B cell (primary cell): Measurements from ENCODE around the gene GAPT. TPM values are rescaled to one million over a fixed set of nuclear protein-coding genes. Genes with fewer than 3 reads are reported as not detected.

Experiments
- ATAC-seq: fragments of 200-7000 bp; cut with Tn5 transposase; one replicate; pipeline ENCODE4 v1.10.0; 2021; ENCODE audit warnings: low read depth, mild to moderate bottlenecking, moderate number of reproducible peaks, moderate library complexity
- CTCF ChIA-PET: fragments of 350-600 bp; sonication (Branson Sonifier 250); formaldehyde crosslinking; loops from one replicate; lab custom pipeline; 2021; ENCODE audit warnings: antibody characterized with exemption, inconsistent platforms; lab: Charles Lee
- POLR2A ChIA-PET: fragments of 350-600 bp; sonication (Branson Sonifier 250); formaldehyde crosslinking; loops from one replicate; lab custom pipeline; 2021; ENCODE audit warnings: antibody characterized with exemption; lab: Charles Lee
- DNase-seq: peaks from one replicate; pipeline ENCODE4 v3.0.0; 2013
- H2AFZ ChIP-seq: 2 replicates; pipeline ENCODE4 v1.6.1; 2012; ENCODE audit warnings: mild to moderate bottlenecking, low read depth, low read length; ENCODE audit not compliant: insufficient read depth, poor library complexity, severe bottlenecking
- H3K27ac ChIP-seq, 2 donors: 1 replicate in 1 of 2; 2 replicates in 1 of 2; pipeline ENCODE4 v1.5.1; 2012 to 2013; ENCODE audit warnings: low read length in 2 of 2, mild to moderate bottlenecking in 2 of 2, moderate library complexity in 1 of 2
- H3K27me3 ChIP-seq, 4 experiments: fragments of 200-600 bp in 1 of 4; sonication (generic) in 1 of 4; replicated peaks in 1 of 4; 1 replicate in 2 of 4; 2 replicates in 2 of 4; pipeline versions ENCODE4 v1.6.1 to v1.7.0; 2013 to 2016; ENCODE audit warnings: low read length in 3 of 4, mild to moderate bottlenecking in 2 of 4, mixed read lengths in 1 of 4, moderate library complexity in 1 of 4; ENCODE audit not compliant: insufficient read depth in 4 of 4, control insufficient read depth in 3 of 4; ENCODE audit errors: control extremely low read depth in 1 of 4
- H3K36me3 ChIP-seq, 2 experiments: replicated peaks in 1 of 2; 1 replicate in 1 of 2; 2 replicates in 1 of 2; pipeline versions ENCODE4 v1.6.1 to v1.7.1; 2013; ENCODE audit warnings: low read length in 1 of 2; ENCODE audit not compliant: insufficient read depth in 2 of 2, control insufficient read depth in 1 of 2; ENCODE audit errors: control extremely low read depth in 1 of 2, extremely low read depth in 1 of 2
- H3K4me1 ChIP-seq, 2 donors: fragments of 200-600 bp in 1 of 2; sonication (generic) in 1 of 2; 1 replicate in 1 of 2; 2 replicates in 1 of 2; pipeline versions ENCODE4 v1.5.1 to v1.6.1; 2013 to 2017; ENCODE audit warnings: low read length in 2 of 2; ENCODE audit not compliant: control insufficient read depth in 2 of 2, insufficient read depth in 2 of 2
- H3K4me2 ChIP-seq: replicated peaks from 2 replicates; pipeline ENCODE3; 2012; ENCODE audit warnings: mild to moderate bottlenecking, low read depth, low read length; ENCODE audit not compliant: poor library complexity, severe bottlenecking
- H3K4me3 ChIP-seq, 5 experiments: fragments of 200-600 bp in 1 of 5; sonication (generic) in 1 of 5; 1 replicate in 3 of 5; 2 replicates in 2 of 5; pipeline versions ENCODE4 v1.5.1 to v1.7.0; 2011 to 2016; ENCODE audit warnings: low read length in 4 of 5, mild to moderate bottlenecking in 4 of 5, low read depth in 2 of 5, control low read depth in 1 of 5, moderate library complexity in 1 of 5; ENCODE audit not compliant: insufficient read depth in 1 of 5; ENCODE audit errors: control extremely low read depth in 1 of 5, extremely low read depth in 1 of 5
- H3K79me2 ChIP-seq: fragments of 200-600 bp; sonication (generic); one replicate; pipeline ENCODE4 v1.6.0; 2016; ENCODE audit warnings: low read length; ENCODE audit not compliant: control insufficient read depth, insufficient read depth
- H3K9ac ChIP-seq: fragments of 200-600 bp; sonication (generic); 2 replicates; pipeline ENCODE4 v1.6.1; 2017; ENCODE audit warnings: mild to moderate bottlenecking, low read length, moderate library complexity
- H3K9me3 ChIP-seq, 3 donors: one replicate each; pipeline versions ENCODE4 v1.6.1 to v1.7.1; 2013; ENCODE audit warnings: low read length in 2 of 3; ENCODE audit not compliant: control insufficient read depth in 2 of 3, insufficient read depth in 1 of 3; ENCODE audit errors: control extremely low read depth in 1 of 3
- H4K20me1 ChIP-seq: 2 replicates; pipeline ENCODE4 v1.6.0; 2012; ENCODE audit warnings: mild to moderate bottlenecking, low read length; ENCODE audit not compliant: insufficient read depth, control insufficient read depth, poor library complexity, severe bottlenecking
- H3K27ac Mint-ChIP-seq: one replicate; pipeline ENCODE4 v1.8.0; 2021; ENCODE audit warnings: mixed read lengths
- H3K27me3 Mint-ChIP-seq: one replicate; pipeline ENCODE4 v1.8.0; 2021; ENCODE audit warnings: mixed read lengths
- H3K4me1 Mint-ChIP-seq: one replicate; pipeline ENCODE4 v1.8.0; 2021; ENCODE audit warnings: mixed read lengths
- H3K4me3 Mint-ChIP-seq: one replicate; pipeline ENCODE4 v1.8.0; 2021; ENCODE audit warnings: mixed read lengths
- H3K9me3 Mint-ChIP-seq: one replicate; pipeline ENCODE4 v1.8.0; 2022; ENCODE audit warnings: mixed read lengths; ENCODE audit not compliant: insufficient read depth
- CTCF ChIP-seq: fragments of 200-600 bp; IDR thresholded peaks from one replicate; pipeline ENCODE4 v1.8.0; 2022; ENCODE audit warnings: antibody characterized with exemption, mild to moderate bottlenecking
- EZH2 ChIP-seq: IDR thresholded peaks from 2 replicates; pipeline ENCODE4 v1.6.1; 2012; ENCODE audit warnings: borderline replicate concordance, low read depth, mild to moderate bottlenecking, moderate library complexity, low read length; ENCODE audit not compliant: insufficient read depth, poor library complexity, severe bottlenecking
- WGBS: methylation state at CpG from one replicate; pipeline ENCODE4 v1.1.5; 2013; ENCODE audit warnings: missing lambda C conversion rate; ENCODE audit not compliant: insufficient coverage; 5-methylcytosine and 5-hydroxymethylcytosine counted together
- intact Hi-C: fragments of 100-400 bp; cut with micrococcal nuclease; formaldehyde crosslinking; loops from one replicate; pipeline ENCODE4 v1.10.0; 2022
- polyA plus RNA-seq: library from polyadenylated mRNA; depleted of rRNA; stranded (reverse); fragments of >200 nt; gene quantifications from 2 replicates; pipeline ENCODE4 v1.2.3, GENCODE V29; 2012
- total RNA-seq, 2 donors: library from RNA; stranded (reverse); fragments of 120-200 nt in 1 of 2; gene quantifications; 1 replicate in 1 of 2; 2 replicates in 1 of 2; pipeline versions ENCODE4 v1.2.3 to v1.2.4, GENCODE V29; 2013 to 2022

GAPT gene
- total and polyA plus RNA-seq, 2 donors (not counting 1 experiment from before 2014, with no cell fraction given), result 51.3 to 69.0 TPM

GRCh38 chr5:58462623-58463230 is 28.5 kb upstream of the GAPT start:
- no peak overlapping the region for H3K27ac Mint-ChIP-seq

More at GRCh38 chr5:58462623-58463230, 28.5 kb upstream of the GAPT start:
- Mint-ChIP-seq H3K27me3 (peaks cover 3% of the 10 kb centered on the region), H3K4me1 (peaks cover 13% of the 10 kb centered on the region), H3K9me3 (no peaks in the 10 kb centered on the region), H3K4me3 (no peak overlapping the region)
- H3K27me3 ChIP-seq, result peaks cover 0 to 7% (median 3%) of the 10 kb centered on the region in 4 experiments
- no peak overlapping the region for H2AFZ ChIP-seq
- H3K79me2 ChIP-seq, result no peaks in the 10 kb centered on the region
- peaks cover 10 to 13% of the 10 kb centered on the region in 2 donors for H3K4me1 ChIP-seq
- H3K4me3 ChIP-seq, result no peak overlapping the region
- DNase-seq (peak; percentile 76), ATAC-seq (no peak)
- ChIA-PET CTCF (interaction anchor here (0.7 to 7.9 kb wide), 15 partner anchors 9 to 1164 kb away, joined by 3 to 93 read pairs (median 7); partner anchors contain the start of gene RAB3C), POLR2A (no interaction called here)
- peak; percentile 76 for TF ChIP-seq CTCF
- no peak for TF ChIP-seq EZH2
- WGBS, result 0% methylated on average over 2 of the region's 4 CpGs
- no peak overlapping the region for H3K9ac ChIP-seq
- H3K9me3 ChIP-seq, result no peaks in the 10 kb centered on the region
- H3K4me2 ChIP-seq, result no peak overlapping the region
- H3K36me3 ChIP-seq, result no peaks in the 10 kb centered on the region
- intact Hi-C loops, result loop anchor here (1.0 to 5.0 kb wide), 4 partner anchors 390 to 1510 kb away; partner anchors contain the start of gene MIER3
- no peak overlapping the region for H3K27ac ChIP-seq
- no peaks in the 10 kb centered on the region for H4K20me1 ChIP-seq
